ENCODE measurements around the gene MRPL28.

MRPL28 gene

DNA sequence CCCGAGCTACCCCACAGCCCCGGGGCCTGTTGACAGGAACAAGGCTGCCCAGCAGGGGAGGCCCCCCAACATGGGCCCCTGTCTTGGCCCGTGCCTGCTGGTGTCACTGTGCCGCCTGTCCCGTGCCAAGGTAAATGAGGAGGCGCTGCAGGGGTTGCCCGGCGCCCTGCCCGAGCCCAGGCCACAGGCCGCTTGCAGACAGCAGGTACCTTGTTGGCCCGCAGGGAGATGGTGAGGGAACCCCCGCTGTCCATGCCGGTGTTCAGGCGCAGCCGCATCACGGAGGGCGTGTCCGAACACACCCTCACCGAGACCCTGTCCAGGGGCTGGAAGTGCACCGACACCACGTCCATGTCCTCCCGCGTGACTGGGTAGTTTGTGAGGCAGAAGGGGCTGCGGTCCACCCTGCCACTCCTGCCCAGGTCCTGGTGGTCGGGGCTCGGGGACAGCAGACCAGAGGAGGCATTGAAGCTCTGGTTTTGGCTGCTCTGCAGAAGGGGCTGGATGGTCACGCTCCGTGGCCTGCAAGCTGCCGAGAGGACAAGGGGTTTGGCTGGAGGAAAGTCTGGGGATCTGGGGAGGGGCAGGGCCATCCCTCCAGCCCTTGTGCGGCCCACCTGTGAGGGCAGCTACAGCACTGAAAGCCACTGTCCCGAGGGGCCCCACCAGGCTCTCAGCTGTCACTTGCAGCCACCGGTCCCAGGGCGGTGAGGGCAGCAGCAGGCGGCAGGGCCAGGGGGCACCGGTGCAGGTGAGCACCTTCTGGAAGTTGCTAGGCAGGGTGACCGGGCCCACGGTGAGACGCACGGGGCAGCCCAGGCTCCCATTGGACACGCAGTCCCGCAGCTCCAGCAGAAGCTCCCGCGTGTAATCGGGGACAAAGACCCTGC is 5.8 kb upstream of the MRPL28 start:
- H3K27me3 ChIP-seq (ENCODE audit: control insufficient read depth, insufficient read depth, low read length) = no peaks in the 10 kb centered on the region
- no peak overlapping the region for H2AFZ ChIP-seq
- no peak overlapping the region for H3K9ac ChIP-seq
- H3K4me3 ChIP-seq (ENCODE audit: low read depth, low read length) = no peak overlapping the region
- H3K9me3 ChIP-seq (ENCODE audit: control insufficient read depth, low read length) = no peaks in the 10 kb centered on the region
- H3K4me2 ChIP-seq (ENCODE audit: low read length) = no peak overlapping the region
- H3K27ac ChIP-seq = no peak overlapping the region
- no peaks in the 10 kb centered on the region for H3K36me3 ChIP-seq (ENCODE audit: control insufficient read depth, insufficient read depth, low read length)
- H3K79me2 ChIP-seq = peaks cover 5% of the 10 kb centered on the region
- peaks cover 8% of the 10 kb centered on the region for H3K4me1 ChIP-seq
- TF ChIP-seq, protein P1, sequence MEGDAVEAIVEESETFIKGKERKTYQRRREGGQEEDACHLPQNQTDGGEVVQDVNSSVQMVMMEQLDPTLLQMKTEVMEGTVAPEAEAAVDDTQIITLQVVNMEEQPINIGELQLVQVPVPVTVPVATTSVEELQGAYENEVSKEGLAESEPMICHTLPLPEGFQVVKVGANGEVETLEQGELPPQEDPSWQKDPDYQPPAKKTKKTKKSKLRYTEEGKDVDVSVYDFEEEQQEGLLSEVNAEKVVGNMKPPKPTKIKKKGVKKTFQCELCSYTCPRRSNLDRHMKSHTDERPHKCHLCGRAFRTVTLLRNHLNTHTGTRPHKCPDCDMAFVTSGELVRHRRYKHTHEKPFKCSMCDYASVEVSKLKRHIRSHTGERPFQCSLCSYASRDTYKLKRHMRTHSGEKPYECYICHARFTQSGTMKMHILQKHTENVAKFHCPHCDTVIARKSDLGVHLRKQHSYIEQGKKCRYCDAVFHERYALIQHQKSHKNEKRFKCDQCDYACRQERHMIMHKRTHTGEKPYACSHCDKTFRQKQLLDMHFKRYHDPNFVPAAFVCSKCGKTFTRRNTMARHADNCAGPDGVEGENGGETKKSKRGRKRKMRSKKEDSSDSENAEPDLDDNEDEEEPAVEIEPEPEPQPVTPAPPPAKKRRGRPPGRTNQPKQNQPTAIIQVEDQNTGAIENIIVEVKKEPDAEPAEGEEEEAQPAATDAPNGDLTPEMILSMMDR (IDR thresholded peaks at IDR 0.05) = no peak

DNA sequence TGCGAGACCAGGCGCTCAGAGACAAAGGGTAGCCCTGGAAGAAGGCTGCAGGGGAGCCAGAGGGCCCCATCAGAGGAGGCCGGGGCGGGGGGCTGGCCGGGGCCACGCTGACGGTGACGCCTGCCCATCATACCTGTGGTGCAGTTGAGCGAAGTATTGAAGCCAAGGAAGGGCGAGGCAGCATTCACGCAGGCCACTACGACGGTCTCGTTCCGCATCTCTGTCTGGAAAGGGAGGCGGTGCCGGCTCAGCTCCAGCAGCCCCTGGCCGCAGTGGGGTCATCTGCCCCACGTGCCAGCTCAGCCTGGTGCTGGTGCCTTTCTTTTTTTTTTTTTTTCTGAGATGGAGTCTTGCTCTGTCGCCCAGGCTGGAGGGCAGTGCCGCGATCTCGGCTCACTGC is 4.9 kb upstream of the MRPL28 start:
- Histone ChIP-seq H3K79me2 (peaks cover 5% of the 10 kb centered on the region), H3K27ac (no peak overlapping the region), H3K4me2 (ENCODE audit: low read length) (no peak overlapping the region), H3K36me3 (ENCODE audit: control insufficient read depth, insufficient read depth, low read length) (no peaks in the 10 kb centered on the region), H3K27me3 (ENCODE audit: control insufficient read depth, insufficient read depth, low read length) (no peaks in the 10 kb centered on the region), H3K4me1 (peaks cover 12% of the 10 kb centered on the region), H2AFZ (no peak overlapping the region), H3K9ac (no peak overlapping the region), H3K4me3 (ENCODE audit: low read depth, low read length) (no peak overlapping the region), H3K9me3 (ENCODE audit: control insufficient read depth, low read length) (no peaks in the 10 kb centered on the region)
- TF ChIP-seq, protein P1 (IDR thresholded peaks at IDR 0.05) = no peak

DNA sequence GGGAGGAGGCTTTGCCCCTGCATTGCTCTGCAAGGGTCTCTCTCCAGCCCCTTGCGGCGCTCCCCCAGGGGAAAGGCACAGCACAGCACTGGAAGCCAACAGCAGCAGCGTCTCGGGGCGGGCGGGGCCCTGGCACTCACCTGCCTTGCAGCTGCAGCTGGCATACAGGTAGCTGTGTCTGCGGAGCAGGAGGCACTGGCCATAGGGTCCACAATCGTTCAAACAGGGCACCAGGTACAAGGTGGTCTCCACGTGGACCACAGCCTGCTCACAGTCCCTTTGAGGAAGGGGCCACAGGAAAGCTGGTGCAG is 4.2 kb upstream of the MRPL28 start:
- no peaks in the 10 kb centered on the region for H3K9me3 ChIP-seq (ENCODE audit: control insufficient read depth, low read length)
- no peak overlapping the region for H3K27ac ChIP-seq
- peaks cover 11% of the 10 kb centered on the region for H3K4me1 ChIP-seq
- H3K9ac ChIP-seq = no peak overlapping the region
- no peak overlapping the region for H2AFZ ChIP-seq
- no peaks in the 10 kb centered on the region for H3K27me3 ChIP-seq (ENCODE audit: control insufficient read depth, insufficient read depth, low read length)
- H3K36me3 ChIP-seq (ENCODE audit: control insufficient read depth, insufficient read depth, low read length) = no peaks in the 10 kb centered on the region
- no peak overlapping the region for H3K4me3 ChIP-seq (ENCODE audit: low read depth, low read length)
- TF ChIP-seq, protein P1 (IDR thresholded peaks at IDR 0.05) = no peak
- H3K79me2 ChIP-seq = no peaks in the 10 kb centered on the region
- H3K4me2 ChIP-seq (ENCODE audit: low read length) = no peak overlapping the region

DNA sequence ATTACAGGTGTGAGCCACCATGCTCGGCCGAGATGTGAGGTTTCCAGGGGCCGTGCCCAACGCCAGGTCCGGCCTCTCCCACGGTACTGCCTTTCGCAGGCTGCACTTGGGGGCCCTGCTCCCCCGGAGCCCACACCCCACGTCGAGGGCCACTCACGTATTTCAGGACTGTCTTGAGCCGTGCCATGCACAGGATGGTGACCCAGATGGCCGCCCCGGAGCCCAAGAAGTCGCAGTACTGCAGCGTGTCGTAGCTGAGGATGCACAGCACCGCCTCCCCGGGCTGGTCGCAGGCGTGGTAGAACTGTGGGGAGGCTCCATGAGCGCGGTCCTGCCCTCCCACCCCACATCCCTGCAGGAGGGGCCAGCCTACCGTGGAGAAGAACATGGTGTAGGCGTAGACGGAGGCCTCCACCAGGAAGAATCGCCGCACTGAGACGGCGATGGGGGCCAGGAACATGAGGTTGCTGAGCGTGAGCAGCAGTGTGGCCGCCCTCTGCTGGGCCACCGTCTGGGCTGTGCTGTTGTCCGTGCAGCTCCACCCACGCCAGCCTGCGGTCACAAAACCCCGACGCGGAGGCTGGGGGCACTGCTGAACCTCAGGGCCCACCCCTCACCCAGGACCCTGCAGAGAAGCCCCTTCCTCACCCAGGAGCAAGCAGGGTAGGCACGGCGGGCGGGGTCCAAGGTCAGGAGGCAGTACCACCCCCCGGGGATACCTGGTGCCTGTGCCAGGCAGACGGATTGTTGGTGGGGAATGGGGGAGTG is 3.7 kb upstream of the MRPL28 start:
- Histone ChIP-seq H3K9me3 (ENCODE audit: control insufficient read depth, low read length) (no peaks in the 10 kb centered on the region), H3K4me1 (peaks cover 9% of the 10 kb centered on the region), H3K4me3 (ENCODE audit: low read depth, low read length) (no peak overlapping the region), H2AFZ (no peak overlapping the region), H3K4me2 (ENCODE audit: low read length) (no peak overlapping the region), H3K9ac (no peak overlapping the region), H3K27ac (no peak overlapping the region), H3K36me3 (ENCODE audit: control insufficient read depth, insufficient read depth, low read length) (no peaks in the 10 kb centered on the region), H3K27me3 (ENCODE audit: control insufficient read depth, insufficient read depth, low read length) (no peaks in the 10 kb centered on the region), H3K79me2 (no peaks in the 10 kb centered on the region)
- TF ChIP-seq, protein P1 (IDR thresholded peaks at IDR 0.05) = no peak
